ENCODE data around the gene RNF212B. TPM values are rescaled to one million over a fixed set of nuclear protein-coding genes. Genes with fewer than 3 reads are reported as not detected.

RNF212B gene
- total and polyA plus RNA-seq, 2 of the 13 experiments (the other 11 are each of a cell fraction or from before 2014, with no cell fraction given) = 0.05 TPM; not detected in 1

GRCh38 chr14:23321572-23322547 is 84.1 kb downstream of the RNF212B start (continued):
- TF ChIP-seq SIX4 (CRISPR knock-in tag; IDR thresholded peaks at IDR 0.05) = no peak
- 0 out of 2 replicates have a peak, but pooled peaks have one; percentile 26 for TF ChIP-seq JUND (CRISPR knock-in tag; IDR thresholded peaks at IDR 0.05)
- no peak for TF ChIP-seq ZNF879 (CRISPR knock-in tag; IDR thresholded peaks at IDR 0.05)
- TF ChIP-seq AHDC1 (CRISPR knock-in tag; IDR thresholded peaks at IDR 0.05; ENCODE audit: borderline replicate concordance) = no peak
- TF ChIP-seq ZNF652 (CRISPR knock-in tag; IDR thresholded peaks at IDR 0.05; ENCODE audit: borderline replicate concordance, low read depth) = no peak; the same call in 1 of the 2 replicates
- peak; percentile 34; the same call in 1 of the 2 replicates for TF ChIP-seq TFE3 (CRISPR knock-in tag; IDR thresholded peaks at IDR 0.05)
- no peak; the same call in 1 of the 2 replicates for TF ChIP-seq NCOA2 (CRISPR knock-in tag; IDR thresholded peaks at IDR 0.05)
- no peak for TF ChIP-seq SYNCRIP (IDR thresholded peaks at IDR 0.05; ENCODE audit: insufficient read depth, low read depth, low read length)
- no peak; the same call in 1 of the 2 replicates for TF ChIP-seq SAFB2 (CRISPR knock-in tag; IDR thresholded peaks at IDR 0.05; ENCODE audit: borderline replicate concordance, low read depth)
- no peak for TF ChIP-seq ZNF713 (CRISPR knock-in tag; IDR thresholded peaks at IDR 0.05)
- TF ChIP-seq GABPA (IDR thresholded peaks at IDR 0.05; ENCODE audit: low read depth, low read length) = no peak
- TF ChIP-seq GABPA (CRISPR knock-in tag; IDR thresholded peaks at IDR 0.05; ENCODE audit: low read depth) = no peak
- peak; percentile 15 for TF ChIP-seq IKZF4 (CRISPR knock-in tag; IDR thresholded peaks at IDR 0.05; ENCODE audit: borderline replicate concordance, low read depth, not compliant biosample characterization)
- 0 out of 2 replicates have a peak, but pooled peaks have one; percentile 1 for TF ChIP-seq ONECUT2 (CRISPR knock-in tag; IDR thresholded peaks at IDR 0.05)
- TF ChIP-seq, protein P1, sequence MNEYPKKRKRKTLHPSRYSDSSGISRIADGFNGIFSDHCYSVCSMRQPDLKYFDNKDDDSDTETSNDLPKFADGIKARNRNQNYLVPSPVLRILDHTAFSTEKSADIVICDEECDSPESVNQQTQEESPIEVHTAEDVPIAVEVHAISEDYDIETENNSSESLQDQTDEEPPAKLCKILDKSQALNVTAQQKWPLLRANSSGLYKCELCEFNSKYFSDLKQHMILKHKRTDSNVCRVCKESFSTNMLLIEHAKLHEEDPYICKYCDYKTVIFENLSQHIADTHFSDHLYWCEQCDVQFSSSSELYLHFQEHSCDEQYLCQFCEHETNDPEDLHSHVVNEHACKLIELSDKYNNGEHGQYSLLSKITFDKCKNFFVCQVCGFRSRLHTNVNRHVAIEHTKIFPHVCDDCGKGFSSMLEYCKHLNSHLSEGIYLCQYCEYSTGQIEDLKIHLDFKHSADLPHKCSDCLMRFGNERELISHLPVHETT (CRISPR knock-in tag; conservative IDR thresholded peaks at IDR 0.05) = no peak
- TF ChIP-seq HNF4G (IDR thresholded peaks at IDR 0.05; ENCODE audit: borderline replicate concordance, low read depth, low read length) = peak; percentile 68; the same call in 1 of the 2 replicates
- TF ChIP-seq HNF4G (CRISPR knock-in tag; IDR thresholded peaks at IDR 0.05; ENCODE audit: borderline replicate concordance, low read depth) = peak; percentile 76; the same call in 1 of the 2 replicates

Measured in HepG2 (cell line).